ENCODE measurements around the gene LYZL2.

GRCh38 chr10:30574432-30574796 lies 55.1 kb downstream of the LYZL2 start:
- TF ChIP-seq CTCF (IDR thresholded peaks at IDR 0.05; ENCODE audit: low read length), result no peak
- TF ChIP-seq EZH2 (optimal IDR thresholded peaks at IDR 0.05; ENCODE audit: low read depth, low read length), result no peak
